ENCODE measurements around the gene TNRC18.

Gene TNRC18

GRCh38 chr7:5422396-5423305 lies 983 bp downstream of the TNRC18 start:
- peak overlapping the region; percentile 49 for H3K4me3 ChIP-seq (ENCODE audit: low read depth, low read length)
- H3K27me3 ChIP-seq (ENCODE audit: control insufficient read depth, insufficient read depth, low read length), result peaks cover 57% of the 10 kb centered on the region
- peak overlapping the region; percentile 47 for H3K9ac ChIP-seq (ENCODE audit: low read depth, low read length)
- H3K4me1 ChIP-seq (ENCODE audit: control insufficient read depth, insufficient read depth, low read length), result peaks cover 8% of the 10 kb centered on the region
- no peaks in the 10 kb centered on the region for H3K9me3 ChIP-seq (ENCODE audit: control insufficient read depth, insufficient read depth, low read length)
- H3K36me3 ChIP-seq (ENCODE audit: control insufficient read depth, insufficient read depth, low read length), result no peaks in the 10 kb centered on the region

GRCh38 chr7:5421714-5422395 lies 1.8 kb downstream of the TNRC18 start:
- Histone ChIP-seq H3K36me3 (ENCODE audit: control insufficient read depth, insufficient read depth, low read length) (no peaks in the 10 kb centered on the region), H3K4me1 (ENCODE audit: control insufficient read depth, insufficient read depth, low read length) (peaks cover 9% of the 10 kb centered on the region), H3K9ac (ENCODE audit: low read depth, low read length) (peak overlapping the region; percentile 47), H3K27me3 (ENCODE audit: control insufficient read depth, insufficient read depth, low read length) (peaks cover 64% of the 10 kb centered on the region), H3K9me3 (ENCODE audit: control insufficient read depth, insufficient read depth, low read length) (no peaks in the 10 kb centered on the region), H3K4me3 (ENCODE audit: low read depth, low read length) (peak overlapping the region; percentile 49)

GRCh38 chr7:5420881-5421713 lies 2.5 kb downstream of the TNRC18 start:
- Histone ChIP-seq H3K4me3 (ENCODE audit: low read depth, low read length) (peak overlapping the region; percentile 49), H3K9me3 (ENCODE audit: control insufficient read depth, insufficient read depth, low read length) (no peaks in the 10 kb centered on the region), H3K4me1 (ENCODE audit: control insufficient read depth, insufficient read depth, low read length) (peaks cover 9% of the 10 kb centered on the region), H3K27me3 (ENCODE audit: control insufficient read depth, insufficient read depth, low read length) (peaks cover 71% of the 10 kb centered on the region), H3K36me3 (ENCODE audit: control insufficient read depth, insufficient read depth, low read length) (no peaks in the 10 kb centered on the region), H3K9ac (ENCODE audit: low read depth, low read length) (no peak overlapping the region)

GRCh38 chr7:5420067-5420880 lies 3.4 kb downstream of the TNRC18 start:
- H3K36me3 ChIP-seq (ENCODE audit: control insufficient read depth, insufficient read depth, low read length), result no peaks in the 10 kb centered on the region
- no peak overlapping the region for H3K9ac ChIP-seq (ENCODE audit: low read depth, low read length)
- H3K9me3 ChIP-seq (ENCODE audit: control insufficient read depth, insufficient read depth, low read length), result no peaks in the 10 kb centered on the region
- H3K27me3 ChIP-seq (ENCODE audit: control insufficient read depth, insufficient read depth, low read length), result peaks cover 68% of the 10 kb centered on the region
- peaks cover 9% of the 10 kb centered on the region for H3K4me1 ChIP-seq (ENCODE audit: control insufficient read depth, insufficient read depth, low read length)
- peak overlapping the region; percentile 26 for H3K4me3 ChIP-seq (ENCODE audit: low read depth, low read length)

GRCh38 chr7:5419539-5420066 lies 4.0 kb downstream of the TNRC18 start:
- Histone ChIP-seq H3K27me3 (ENCODE audit: control insufficient read depth, insufficient read depth, low read length) (peaks cover 64% of the 10 kb centered on the region), H3K4me1 (ENCODE audit: control insufficient read depth, insufficient read depth, low read length) (peaks cover 9% of the 10 kb centered on the region), H3K9ac (ENCODE audit: low read depth, low read length) (no peak overlapping the region), H3K36me3 (ENCODE audit: control insufficient read depth, insufficient read depth, low read length) (no peaks in the 10 kb centered on the region), H3K9me3 (ENCODE audit: control insufficient read depth, insufficient read depth, low read length) (no peaks in the 10 kb centered on the region), H3K4me3 (ENCODE audit: low read depth, low read length) (peak overlapping the region; percentile 53)

- Histone ChIP-seq H3K4me3 (ENCODE audit: low read depth, low read length) (peak overlapping the region; percentile 53), H3K9ac (ENCODE audit: low read depth, low read length) (no peak overlapping the region), H3K36me3 (ENCODE audit: control insufficient read depth, insufficient read depth, low read length) (no peaks in the 10 kb centered on the region), H3K27me3 (ENCODE audit: control insufficient read depth, insufficient read depth, low read length) (peaks cover 64% of the 10 kb centered on the region), H3K9me3 (ENCODE audit: control insufficient read depth, insufficient read depth, low read length) (no peaks in the 10 kb centered on the region), H3K4me1 (ENCODE audit: control insufficient read depth, insufficient read depth, low read length) (peaks cover 11% of the 10 kb centered on the region)
These were observed 5.4 kb downstream of the TNRC18 start for GRCh38 chr7:5418285-5418582.

- Histone ChIP-seq H3K9ac (ENCODE audit: low read depth, low read length) (no peak overlapping the region), H3K36me3 (ENCODE audit: control insufficient read depth, insufficient read depth, low read length) (no peaks in the 10 kb centered on the region), H3K4me3 (ENCODE audit: low read depth, low read length) (no peak overlapping the region), H3K9me3 (ENCODE audit: control insufficient read depth, insufficient read depth, low read length) (no peaks in the 10 kb centered on the region), H3K27me3 (ENCODE audit: control insufficient read depth, insufficient read depth, low read length) (peaks cover 59% of the 10 kb centered on the region), H3K4me1 (ENCODE audit: control insufficient read depth, insufficient read depth, low read length) (peaks cover 11% of the 10 kb centered on the region)
These were observed 6.2 kb downstream of the TNRC18 start for GRCh38 chr7:5417106-5418071.

GRCh38 chr7:5414916-5415315 lies 8.7 kb downstream of the TNRC18 start:
- no peaks in the 10 kb centered on the region for H3K36me3 ChIP-seq (ENCODE audit: control insufficient read depth, insufficient read depth, low read length)
- H3K9me3 ChIP-seq (ENCODE audit: control insufficient read depth, insufficient read depth, low read length), result peaks cover 4% of the 10 kb centered on the region
- peaks cover 11% of the 10 kb centered on the region for H3K4me1 ChIP-seq (ENCODE audit: control insufficient read depth, insufficient read depth, low read length)
- H3K4me3 ChIP-seq (ENCODE audit: low read depth, low read length), result no peak overlapping the region
- H3K9ac ChIP-seq (ENCODE audit: low read depth, low read length), result no peak overlapping the region
- H3K27me3 ChIP-seq (ENCODE audit: control insufficient read depth, insufficient read depth, low read length), result peaks cover 35% of the 10 kb centered on the region

- Histone ChIP-seq H3K27me3 (ENCODE audit: control insufficient read depth, insufficient read depth, low read length) (peaks cover 28% of the 10 kb centered on the region), H3K9me3 (ENCODE audit: control insufficient read depth, insufficient read depth, low read length) (peaks cover 4% of the 10 kb centered on the region), H3K4me1 (ENCODE audit: control insufficient read depth, insufficient read depth, low read length) (peaks cover 16% of the 10 kb centered on the region), H3K4me3 (ENCODE audit: low read depth, low read length) (no peak overlapping the region), H3K36me3 (ENCODE audit: control insufficient read depth, insufficient read depth, low read length) (no peaks in the 10 kb centered on the region), H3K9ac (ENCODE audit: low read depth, low read length) (no peak overlapping the region)
These were observed 10.2 kb downstream of the TNRC18 start for GRCh38 chr7:5413449-5413786.

GRCh38 chr7:5408777-5409176 lies 14.9 kb downstream of the TNRC18 start:
- no peaks in the 10 kb centered on the region for H3K36me3 ChIP-seq (ENCODE audit: control insufficient read depth, insufficient read depth, low read length)
- no peak overlapping the region for H3K4me3 ChIP-seq (ENCODE audit: low read depth, low read length)
- peaks cover 6% of the 10 kb centered on the region for H3K27me3 ChIP-seq (ENCODE audit: control insufficient read depth, insufficient read depth, low read length)
- no peak overlapping the region for H3K9ac ChIP-seq (ENCODE audit: low read depth, low read length)
- peaks cover 4% of the 10 kb centered on the region for H3K9me3 ChIP-seq (ENCODE audit: control insufficient read depth, insufficient read depth, low read length)
- peaks cover 9% of the 10 kb centered on the region for H3K4me1 ChIP-seq (ENCODE audit: control insufficient read depth, insufficient read depth, low read length)

Measured in iPS-15b (cell line).